Measurements from ENCODE around the gene ADGRB2. TPM values are rescaled to one million over a fixed set of nuclear protein-coding genes. Genes with fewer than 3 reads are reported as not detected.

Gene ADGRB2
- total RNA-seq, 1 experiment from 2014 or later, result 1.5 TPM

- ChIA-PET POLR2A (interaction anchor here (0.6 to 0.7 kb wide), 2 partner anchors 142 to 211 kb away, joined by 3 to 4 read pairs; partner anchors contain the start of gene PTP4A2), CTCF (no interaction called here)
- TF ChIP-seq CTCF (IDR thresholded peaks at IDR 0.05; ENCODE audit: unreplicated experiment), result no peak
- intact Hi-C loops (cut with micrococcal nuclease), result loop anchor here (10.0 kb wide), 1 partner anchor 268 kb away; no protein-coding TSS in a partner anchor
- H3K4me1 Mint-ChIP-seq (ENCODE audit: insufficient read depth, unreplicated experiment), result peaks cover 9% of the 10 kb centered on the region
- DNase-seq (ENCODE audit: unreplicated experiment), result no peak
- no peaks in the 10 kb centered on the region for H3K9me3 Mint-ChIP-seq (ENCODE audit: unreplicated experiment)
- no peaks in the 10 kb centered on the region for H3K36me3 Mint-ChIP-seq (ENCODE audit: insufficient read depth, unreplicated experiment)
- no peak overlapping the region for H3K27ac Mint-ChIP-seq (ENCODE audit: low read depth, unreplicated experiment)
- H3K27me3 Mint-ChIP-seq (ENCODE audit: insufficient read depth, unreplicated experiment), result no peaks in the 10 kb centered on the region
- BruUV-seq (replicated peaks), result no TSS peak
- no peak overlapping the region for H3K4me3 Mint-ChIP-seq (ENCODE audit: unreplicated experiment)
These were observed 32.6 kb upstream of the ADGRB2 start for GRCh38 chr1:31796707-31797106.

GRCh38 chr1:31795801-31796621, 31.9 kb upstream of the ADGRB2 start:
- DNase-seq (ENCODE audit: unreplicated experiment), result peak; percentile 45
- H3K4me3 Mint-ChIP-seq (ENCODE audit: unreplicated experiment), result no peak overlapping the region
- ChIA-PET CTCF (no interaction called here), POLR2A (interaction anchor here (0.6 kb wide), 1 partner anchor 142 kb away, joined by 3 read pairs; the partner anchor contains the start of gene PTP4A2)
- no peak for TF ChIP-seq CTCF (IDR thresholded peaks at IDR 0.05; ENCODE audit: unreplicated experiment)
- no peaks in the 10 kb centered on the region for H3K36me3 Mint-ChIP-seq (ENCODE audit: insufficient read depth, unreplicated experiment)
- H3K27me3 Mint-ChIP-seq (ENCODE audit: insufficient read depth, unreplicated experiment), result no peaks in the 10 kb centered on the region
- BruUV-seq (replicated peaks), result no TSS peak
- intact Hi-C loops (cut with micrococcal nuclease), result loop anchor here (10.0 kb wide), 1 partner anchor 269 kb away; no protein-coding TSS in a partner anchor
- H3K27ac Mint-ChIP-seq (ENCODE audit: low read depth, unreplicated experiment), result no peak overlapping the region
- no peaks in the 10 kb centered on the region for H3K9me3 Mint-ChIP-seq (ENCODE audit: unreplicated experiment)
- peaks cover 9% of the 10 kb centered on the region for H3K4me1 Mint-ChIP-seq (ENCODE audit: insufficient read depth, unreplicated experiment)

- intact Hi-C loops (cut with micrococcal nuclease), result loop anchor here (10.0 kb wide), 1 partner anchor 270 kb away; no protein-coding TSS in a partner anchor
- Mint-ChIP-seq H3K27ac (ENCODE audit: low read depth, unreplicated experiment) (no peak overlapping the region), H3K4me3 (ENCODE audit: unreplicated experiment) (no peak overlapping the region), H3K27me3 (ENCODE audit: insufficient read depth, unreplicated experiment) (no peaks in the 10 kb centered on the region), H3K36me3 (ENCODE audit: insufficient read depth, unreplicated experiment) (no peaks in the 10 kb centered on the region), H3K4me1 (ENCODE audit: insufficient read depth, unreplicated experiment) (peaks cover 9% of the 10 kb centered on the region), H3K9me3 (ENCODE audit: unreplicated experiment) (no peaks in the 10 kb centered on the region)
- no peak for TF ChIP-seq CTCF (IDR thresholded peaks at IDR 0.05; ENCODE audit: unreplicated experiment)
- BruUV-seq (replicated peaks), result no TSS peak
- no peak for DNase-seq (ENCODE audit: unreplicated experiment)
- ChIA-PET CTCF (interaction anchor here (0.7 kb wide), 1 partner anchor 246 kb away, joined by 3 read pairs; no protein-coding TSS in a partner anchor), POLR2A (no interaction called here)
These were observed 31.0 kb upstream of the ADGRB2 start for GRCh38 chr1:31795096-31795675.
